H9 (cell line): ENCODE measurements around the gene SRP68. TPM values are rescaled to one million over a fixed set of nuclear protein-coding genes. Genes with fewer than 3 reads are reported as not detected.
A peak's percentile ranks its signal among the peaks of the same experiment; 100 is the strongest.

Experiments used
- DNase-seq: peaks from one replicate; pipeline ENCODE4 v3.0.0-alpha.2; 2017
- H2AFZ ChIP-seq: one replicate; pipeline ENCODE4 v1.6.1; 2013; ENCODE audit warnings: mild to moderate bottlenecking, low read length, control low read depth, moderate library complexity
- H2AK5ac ChIP-seq: 2 replicates; pipeline ENCODE4 v1.6.1; 2013; ENCODE audit warnings: low read length, control low read depth, mixed read lengths; ENCODE audit not compliant: insufficient read length
- H2BK120ac ChIP-seq: one replicate; pipeline ENCODE4 v1.6.1; 2013; ENCODE audit warnings: low read depth, mild to moderate bottlenecking, low read length, control low read depth, inconsistent platforms; ENCODE audit not compliant: poor library complexity, severe bottlenecking
- H2BK12ac ChIP-seq: 2 replicates; pipeline ENCODE4 v1.6.1; 2013; ENCODE audit warnings: low read length, control low read depth, mixed read lengths, low read depth; ENCODE audit not compliant: insufficient read length
- H2BK15ac ChIP-seq: 2 replicates; pipeline ENCODE4 v1.6.1; 2013; ENCODE audit warnings: low read depth, low read length, control low read depth
- H2BK20ac ChIP-seq: one replicate; pipeline ENCODE4 v1.6.1; 2013; ENCODE audit warnings: low read depth, mild to moderate bottlenecking, low read length, control low read depth, inconsistent platforms; ENCODE audit not compliant: poor library complexity, severe bottlenecking
- H2BK5ac ChIP-seq: 2 replicates; pipeline ENCODE4 v1.6.1; 2013; ENCODE audit warnings: low read length, control low read depth, mixed read lengths; ENCODE audit not compliant: insufficient read length
- H3K14ac ChIP-seq: 2 replicates; pipeline ENCODE4 v1.6.1; 2013; ENCODE audit warnings: low read length, control low read depth; ENCODE audit not compliant: insufficient read depth
- H3K18ac ChIP-seq: 2 replicates; pipeline ENCODE4 v1.6.1; 2013; ENCODE audit warnings: low read depth, mild to moderate bottlenecking, mixed read lengths, low read length, control low read depth; ENCODE audit not compliant: insufficient read length
- H3K23ac ChIP-seq: 2 replicates; pipeline ENCODE4 v1.6.1; 2013; ENCODE audit warnings: low read length, control low read depth, mixed read lengths, low read depth; ENCODE audit not compliant: insufficient read length
- H3K23me2 ChIP-seq: 2 replicates; pipeline ENCODE4 v1.6.1; 2013; ENCODE audit warnings: low read depth, mild to moderate bottlenecking, mixed read lengths, low read length, control low read depth; ENCODE audit not compliant: insufficient read length, poor library complexity, severe bottlenecking
- H3K27ac ChIP-seq: 2 replicates; pipeline ENCODE4 v1.5.1; 2013; ENCODE audit warnings: low read length, control low read depth, mixed read lengths, low read depth; ENCODE audit not compliant: insufficient read length
- H3K27me3 ChIP-seq: 2 replicates; pipeline ENCODE4 v1.6.1; 2013; ENCODE audit warnings: low read length, control low read depth, inconsistent platforms; ENCODE audit not compliant: insufficient read depth
- H3K4ac ChIP-seq: 2 replicates; pipeline ENCODE4 v1.6.1; 2013; ENCODE audit warnings: low read depth, mild to moderate bottlenecking, control low read depth, inconsistent platforms, low read length, moderate library complexity
- H3K4me1 ChIP-seq: 2 replicates; pipeline ENCODE4 v1.6.1; 2013; ENCODE audit warnings: low read length, control low read depth, inconsistent platforms; ENCODE audit not compliant: insufficient read depth
- H3K4me2 ChIP-seq: 2 replicates; pipeline ENCODE4 v1.6.1; 2013; ENCODE audit warnings: low read length, control low read depth, mixed read lengths; ENCODE audit not compliant: insufficient read length, insufficient read depth
- H3K56ac ChIP-seq: 2 replicates; pipeline ENCODE4 v1.6.1; 2013; ENCODE audit warnings: low read depth, mild to moderate bottlenecking, mixed read lengths, low read length, control low read depth; ENCODE audit not compliant: insufficient read length
- H3K79me1 ChIP-seq: 2 replicates; pipeline ENCODE4 v1.6.1; 2013; ENCODE audit warnings: low read depth, mild to moderate bottlenecking, moderate library complexity, low read length, control low read depth, inconsistent platforms; ENCODE audit not compliant: insufficient read depth, poor library complexity, severe bottlenecking
- H3K79me2 ChIP-seq: 2 replicates; pipeline ENCODE4 v1.6.1; 2013; ENCODE audit warnings: low read length, control low read depth, inconsistent platforms; ENCODE audit not compliant: insufficient read depth
- H3K9ac ChIP-seq: 2 replicates; pipeline ENCODE4 v1.6.1; 2013; ENCODE audit warnings: low read length, control low read depth, mixed read lengths; ENCODE audit not compliant: insufficient read length; ENCODE audit errors: extremely low read depth
- H3K9me3 ChIP-seq: one replicate; pipeline ENCODE4 v1.6.1; 2013; ENCODE audit warnings: low read depth, low read length, inconsistent platforms; ENCODE audit not compliant: control insufficient read depth
- H3T11ph ChIP-seq: one replicate; pipeline ENCODE4 v1.6.1; 2013; ENCODE audit warnings: mild to moderate bottlenecking, low read length, control low read depth, inconsistent platforms
- H4K20me1 ChIP-seq: one replicate; pipeline ENCODE4 v1.6.1; 2013; ENCODE audit not compliant: control insufficient read depth, insufficient read length, insufficient read depth
- H4K5ac ChIP-seq: 2 replicates; pipeline ENCODE4 v1.6.1; 2013; ENCODE audit warnings: low read depth, mild to moderate bottlenecking, mixed read lengths, low read length, control low read depth; ENCODE audit not compliant: insufficient read length
- H4K8ac ChIP-seq: replicated peaks from 2 replicates; pipeline ENCODE4 v1.6.1; 2013; ENCODE audit warnings: low read length, control low read depth, mixed read lengths, low read depth; ENCODE audit not compliant: insufficient read length
- H4K91ac ChIP-seq: 2 replicates; pipeline ENCODE4 v1.6.1; 2013; ENCODE audit warnings: low read depth, mild to moderate bottlenecking, moderate library complexity, mixed read lengths, low read length, control low read depth; ENCODE audit not compliant: insufficient read length
- H3K27ac Mint-ChIP-seq, 3 experiments: 2 replicates in 2 of 3; 3 replicates in 1 of 3; pipeline ENCODE4 v1.8.0; 2020 to 2021; ENCODE audit warnings: mixed read lengths in 3 of 3, mild to moderate bottlenecking in 1 of 3, moderate library complexity in 1 of 3
- H3K27me3 Mint-ChIP-seq: 2 replicates; pipeline ENCODE4 v1.8.0; 2021; ENCODE audit warnings: low read depth, mild to moderate bottlenecking, moderate library complexity, mixed read lengths
- H3K36me3 Mint-ChIP-seq, 3 experiments: 2 replicates in 2 of 3; 3 replicates in 1 of 3; pipeline ENCODE4 v1.8.0; 2020 to 2021; ENCODE audit warnings: low read depth in 3 of 3, mixed read lengths in 3 of 3; ENCODE audit not compliant: insufficient read depth in 1 of 3
- H3K4me1 Mint-ChIP-seq, 2 experiments: 2 replicates each; pipeline ENCODE4 v1.8.0; 2020; ENCODE audit warnings: mixed read lengths in 2 of 2
- H3K4me3 Mint-ChIP-seq, 2 experiments: 2 replicates in 1 of 2; 3 replicates in 1 of 2; pipeline ENCODE4 v1.8.0; 2020 to 2021; ENCODE audit warnings: mild to moderate bottlenecking in 2 of 2, mixed read lengths in 2 of 2, moderate library complexity in 1 of 2
- H3K9me3 Mint-ChIP-seq, 2 experiments: 2 replicates in 1 of 2; 3 replicates in 1 of 2; pipeline ENCODE4 v1.8.0; 2020; ENCODE audit warnings: mild to moderate bottlenecking in 2 of 2, mixed read lengths in 2 of 2, moderate library complexity in 1 of 2
- CTCF ChIP-seq: fragments of 200-600 bp; sonication (generic); conservative IDR thresholded peaks from 3 replicates; pipeline ENCODE4 v1.8.0; 2021; ENCODE audit warnings: antibody characterized with exemption, mild to moderate bottlenecking
- WGBS: extraction: QIAGEN DNeasy Blood & Tissue Kit; methylation state at CpG from one replicate; pipeline ENCODE4 v1.1.7; 2013; ENCODE audit warnings: missing lambda C conversion rate, low lambda C conversion rate, mixed read lengths; ENCODE audit not compliant: insufficient read length; ENCODE audit errors: extremely low coverage; 5-methylcytosine and 5-hydroxymethylcytosine counted together
- total RNA-seq: library from RNA; stranded (reverse); gene quantifications from 2 replicates; pipeline ENCODE4 v1.2.1, GENCODE V29; 2021

The SRP68 gene
- total RNA-seq, 1 experiment from 2014 or later: 86.1 TPM

GRCh38 chr17:75996665-75997590 is 75.4 kb downstream of the SRP68 start:
- no peaks in the 10 kb centered on the region for H4K20me1 ChIP-seq
- H4K5ac ChIP-seq: no peak overlapping the region
- H3K27ac ChIP-seq: no peak overlapping the region
- Mint-ChIP-seq H3K36me3 (peaks cover 9 to 27% (median 14%) of the 10 kb centered on the region in 3 experiments; a peak in 6 of 7 replicates), H3K27me3 (no peaks in the 10 kb centered on the region), H3K4me1 (peaks cover 9 to 11% of the 10 kb centered on the region in 2 experiments; a peak in 3 of 4 replicates), H3K9me3 (no peaks in the 10 kb centered on the region), H3K4me3 (no peak overlapping the region), H3K27ac (peak overlapping the region; percentile 24 to 61 (median 53))
- no peak overlapping the region for H2BK120ac ChIP-seq
- DNase-seq: no peak
- H3K27me3 ChIP-seq: no peaks in the 10 kb centered on the region
- no peak overlapping the region for H3K18ac ChIP-seq
- H4K91ac ChIP-seq: no peak overlapping the region
- H2AK5ac ChIP-seq: no peak overlapping the region
- H4K8ac ChIP-seq: no peak overlapping the region
- no peak overlapping the region for H3K4me2 ChIP-seq
- H3K14ac ChIP-seq: no peak overlapping the region
- no peaks in the 10 kb centered on the region for H3K23me2 ChIP-seq
- H2BK12ac ChIP-seq: no peak overlapping the region
- no peak overlapping the region for H2BK5ac ChIP-seq
- WGBS: no CpG with 5 or more reads among the region's 18 CpGs
- H3K4me1 ChIP-seq: no peaks in the 10 kb centered on the region
- no peaks in the 10 kb centered on the region for H3K79me2 ChIP-seq
- H3K79me1 ChIP-seq: no peaks in the 10 kb centered on the region
- H3K23ac ChIP-seq: no peak overlapping the region
- H3T11ph ChIP-seq: no peak overlapping the region
- no peak overlapping the region for H3K9ac ChIP-seq
- no peak overlapping the region for H3K4ac ChIP-seq
- TF ChIP-seq CTCF: no peak
- no peak overlapping the region for H2BK15ac ChIP-seq
- H3K56ac ChIP-seq: no peak overlapping the region
- no peaks in the 10 kb centered on the region for H3K9me3 ChIP-seq
- no peak overlapping the region for H2BK20ac ChIP-seq
- H2AFZ ChIP-seq: no peak overlapping the region
